GM19239 (cell line): ENCODE results near the gene PMP22.

Experiments
- DNase-seq: peaks from one replicate; pipeline ENCODE4 v3.0.0; 2011; ENCODE audit warnings: low spot score; ENCODE audit not compliant: insufficient read length
- FAIRE-seq: peaks from 2 replicates; lab custom pipeline; 2011; peaks lifted over from hg19 to GRCh38; lab: Jason Lieb, UNC

Gene PMP22

DNA sequence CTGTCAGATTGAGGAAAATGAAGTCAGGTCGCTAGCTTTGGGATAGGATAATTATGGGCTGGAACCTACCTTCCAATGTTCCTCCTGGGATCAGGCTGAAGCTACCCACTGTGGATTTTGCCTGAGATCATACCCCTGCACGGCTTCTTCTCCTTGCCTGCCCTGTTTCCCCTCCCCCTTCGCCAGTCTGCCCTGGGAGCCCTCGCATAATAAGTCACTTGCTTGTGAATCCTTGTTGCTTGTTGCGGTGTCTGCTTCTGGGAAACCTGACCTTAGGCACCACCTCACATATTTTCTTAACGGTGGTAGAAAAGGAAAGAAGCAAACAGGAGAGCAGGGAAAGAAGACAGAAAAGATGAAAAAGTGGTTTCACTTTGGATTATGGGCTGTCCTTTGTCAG lies 13.3 kb upstream of the PMP22 start:
- FAIRE-seq (no peak), DNase-seq (no peak)

DNA sequence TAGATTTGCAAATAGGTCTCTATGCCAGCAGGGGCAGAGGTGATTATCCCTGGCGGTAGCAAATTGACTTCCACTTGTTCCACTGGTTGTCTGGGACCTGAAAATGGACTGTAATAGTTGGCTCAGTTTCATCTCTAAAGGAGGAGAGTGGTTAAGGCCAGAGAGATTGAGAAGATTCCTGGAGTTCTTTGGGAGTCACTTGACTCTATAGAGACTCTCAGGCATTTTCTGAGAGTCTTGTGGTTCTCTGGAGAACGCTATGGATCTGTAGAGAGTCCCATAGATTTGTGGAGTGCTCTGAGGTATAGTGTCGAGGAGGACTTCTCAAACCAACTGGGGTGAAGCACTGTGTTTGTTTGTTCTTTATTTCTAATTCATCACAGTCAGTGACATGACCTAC lies 8.9 kb upstream of the PMP22 start:
- DNase-seq (no peak), FAIRE-seq (no peak)

DNA sequence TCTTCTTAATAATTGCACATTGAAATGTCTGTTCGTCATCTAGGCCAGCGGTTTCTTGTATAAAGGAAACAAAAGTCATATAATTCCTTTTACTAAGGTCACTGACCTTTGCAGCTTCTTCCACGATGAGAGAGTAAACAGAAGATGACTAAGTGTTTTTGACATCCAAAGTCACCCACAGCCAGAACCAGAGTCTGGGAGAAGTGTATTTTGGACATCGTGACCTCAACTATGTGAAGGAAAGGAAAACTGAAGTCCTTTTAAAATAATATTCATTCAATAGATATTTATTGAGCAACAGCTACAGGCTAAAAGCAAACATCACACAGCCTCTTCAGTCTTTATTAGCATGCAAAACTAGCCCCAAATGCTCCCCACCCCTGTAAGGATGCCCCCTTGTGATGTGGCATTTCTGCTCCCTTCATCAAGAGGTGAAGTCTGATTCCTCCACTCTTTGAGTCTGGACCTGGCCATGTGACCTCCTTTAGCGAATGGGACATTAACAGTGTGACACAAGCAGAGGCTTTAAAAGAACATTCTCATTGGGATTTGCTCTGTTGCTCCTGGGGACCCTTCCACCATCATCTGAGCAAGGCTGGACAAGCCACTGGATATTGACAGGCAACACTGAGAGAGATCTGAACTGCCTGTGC lies 8.1 kb upstream of the PMP22 start:
- no peak for FAIRE-seq

DNA sequence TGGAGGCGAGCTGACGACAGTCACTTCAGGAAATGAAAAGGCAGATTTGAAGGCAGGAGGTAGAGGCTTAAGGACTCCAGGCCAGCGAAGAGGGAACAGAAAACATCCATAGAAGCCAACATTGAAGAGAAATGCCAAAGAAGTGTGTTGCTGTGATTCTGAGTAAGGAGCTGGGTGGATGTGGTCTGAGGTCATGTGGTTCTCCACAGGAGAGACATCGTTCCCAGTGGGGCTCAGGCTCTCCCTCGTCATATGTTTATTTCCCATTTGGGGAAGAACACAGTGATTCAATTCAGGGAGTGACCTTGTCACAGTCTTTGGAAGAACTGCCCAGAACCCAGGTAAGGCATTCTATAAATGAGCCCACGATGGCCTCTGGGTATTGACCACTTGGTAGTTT lies 6.6 kb upstream of the PMP22 start:
- FAIRE-seq (no peak), DNase-seq (no peak)

More for the DNA sequence above, 8.1 kb upstream of the PMP22 start:
- no peak for DNase-seq

DNA sequence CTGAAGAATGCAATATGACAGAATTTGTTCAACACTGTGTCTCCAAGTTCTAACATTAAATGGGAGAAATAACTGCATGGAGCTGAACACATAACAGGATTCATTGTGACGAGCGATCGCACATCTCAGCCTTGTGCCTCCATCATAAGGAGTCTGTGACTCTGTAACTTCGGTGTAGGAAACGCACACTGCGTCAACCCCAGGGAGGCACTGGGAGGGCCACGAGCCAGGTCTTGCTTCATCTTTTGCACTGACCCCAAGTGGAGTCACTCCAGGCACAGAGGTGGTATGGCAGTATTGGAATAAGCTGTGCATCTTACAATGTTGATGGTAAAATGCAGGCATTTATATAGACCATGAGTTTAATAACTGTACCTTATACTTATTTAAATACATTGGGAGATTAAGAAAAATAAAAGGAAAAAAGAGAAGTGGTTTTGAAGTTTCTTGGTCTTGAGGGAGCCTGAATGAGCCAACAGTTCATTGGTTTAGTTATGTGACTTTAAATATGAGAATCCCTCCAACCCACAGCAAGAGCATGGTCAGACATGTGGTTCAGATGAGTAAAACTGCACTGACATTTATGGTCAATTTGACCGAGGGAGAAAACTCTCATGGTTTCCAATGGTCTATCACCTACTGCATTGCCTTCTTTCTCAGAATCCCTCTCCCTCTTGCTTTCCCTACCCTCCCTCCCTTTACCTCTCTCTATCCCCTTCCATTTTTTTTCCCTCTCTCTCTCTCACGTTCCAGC lies 5.7 kb upstream of the PMP22 start:
- DNase-seq (no peak), FAIRE-seq (no peak)

DNA sequence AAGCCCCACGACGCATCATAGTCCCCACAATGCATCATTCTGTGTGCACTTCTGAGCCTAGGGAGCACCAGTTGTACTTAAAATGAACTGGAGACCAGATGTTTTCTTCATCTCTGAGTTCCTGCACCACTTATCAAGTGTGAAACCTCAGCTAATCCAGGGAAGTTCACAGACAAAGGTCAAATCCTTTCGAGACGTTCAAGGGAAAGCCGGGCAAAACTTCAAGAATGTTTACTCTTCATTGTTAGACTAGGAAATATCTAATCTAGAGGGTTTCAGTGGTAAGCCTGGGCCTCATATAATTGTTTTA lies 4.6 kb upstream of the PMP22 start:
- DNase-seq: no peak
- no peak for FAIRE-seq

DNA sequence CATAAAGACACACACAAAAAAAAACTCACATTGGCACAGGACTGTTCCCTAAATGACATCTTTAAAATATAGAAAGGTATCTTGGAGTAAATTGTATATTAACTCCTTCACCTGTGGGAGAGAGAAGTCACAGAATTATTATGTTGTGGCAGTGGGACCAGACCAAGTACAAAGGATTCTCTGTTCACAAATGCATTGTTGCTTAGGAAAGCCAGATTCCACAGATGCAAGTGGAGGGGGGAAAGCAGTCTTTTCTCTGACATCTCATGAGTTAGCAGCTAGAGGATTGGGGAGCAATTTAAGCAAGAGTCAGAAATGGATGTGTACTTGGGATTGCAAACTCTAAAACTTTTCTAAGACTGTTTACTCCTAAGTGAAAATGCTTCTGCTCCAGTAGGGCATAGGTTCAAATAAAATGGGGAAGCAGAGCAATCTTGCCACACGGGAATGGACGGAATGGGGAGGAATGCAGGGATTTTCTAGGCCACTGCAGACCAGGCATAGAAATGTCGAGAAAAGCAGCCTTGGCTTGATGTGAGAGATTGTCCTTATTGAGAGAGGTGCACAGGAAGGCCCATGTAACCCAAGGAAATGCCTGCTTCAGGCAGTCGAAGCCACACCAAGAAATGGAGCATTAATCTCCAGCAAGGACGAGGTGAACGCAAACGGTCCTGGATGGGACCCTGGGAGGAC lies 4.1 kb upstream of the PMP22 start:
- FAIRE-seq (no peak), DNase-seq (no peak)

DNA sequence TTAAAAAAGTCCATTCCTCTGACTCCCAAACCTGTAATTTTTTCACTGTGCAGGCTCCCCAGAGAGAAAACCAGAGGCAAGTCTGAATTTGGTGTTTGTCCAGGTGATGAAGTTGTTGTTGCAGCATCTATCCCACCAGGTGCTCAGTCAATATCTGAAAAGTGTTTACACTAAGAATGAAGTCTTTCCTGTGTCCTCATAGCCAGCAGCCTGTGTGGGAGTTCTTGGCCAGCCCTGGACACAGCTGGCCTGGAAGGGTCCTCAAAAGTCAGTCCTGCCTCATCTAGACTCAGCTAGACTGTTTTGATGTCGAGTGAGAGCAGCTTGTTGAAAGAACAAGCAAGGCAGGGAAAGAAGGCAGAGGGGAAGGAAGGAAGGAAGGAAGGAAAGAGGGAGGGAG lies 3.3 kb upstream of the PMP22 start:
- DNase-seq: no peak
- no peak for FAIRE-seq

DNA sequence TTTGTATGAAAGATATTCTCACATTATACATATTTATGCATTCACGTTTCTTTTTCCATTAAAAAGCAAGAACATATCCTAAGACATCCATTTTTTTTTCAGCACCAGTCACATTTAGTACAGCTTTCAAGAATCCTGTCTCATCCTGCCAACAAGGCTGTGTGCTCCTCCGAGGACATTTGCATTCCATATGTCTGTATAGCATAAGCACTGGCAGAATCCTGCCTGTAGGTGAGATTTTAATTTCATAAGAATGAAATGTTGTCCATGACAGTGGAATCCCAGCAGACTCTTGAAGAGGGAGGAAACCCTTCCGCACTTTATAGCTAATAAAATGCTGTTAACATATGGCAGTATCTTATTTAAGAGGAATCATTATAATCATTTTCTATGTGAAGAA lies 2.9 kb upstream of the PMP22 start:
- no peak for DNase-seq
- no peak for FAIRE-seq

DNA sequence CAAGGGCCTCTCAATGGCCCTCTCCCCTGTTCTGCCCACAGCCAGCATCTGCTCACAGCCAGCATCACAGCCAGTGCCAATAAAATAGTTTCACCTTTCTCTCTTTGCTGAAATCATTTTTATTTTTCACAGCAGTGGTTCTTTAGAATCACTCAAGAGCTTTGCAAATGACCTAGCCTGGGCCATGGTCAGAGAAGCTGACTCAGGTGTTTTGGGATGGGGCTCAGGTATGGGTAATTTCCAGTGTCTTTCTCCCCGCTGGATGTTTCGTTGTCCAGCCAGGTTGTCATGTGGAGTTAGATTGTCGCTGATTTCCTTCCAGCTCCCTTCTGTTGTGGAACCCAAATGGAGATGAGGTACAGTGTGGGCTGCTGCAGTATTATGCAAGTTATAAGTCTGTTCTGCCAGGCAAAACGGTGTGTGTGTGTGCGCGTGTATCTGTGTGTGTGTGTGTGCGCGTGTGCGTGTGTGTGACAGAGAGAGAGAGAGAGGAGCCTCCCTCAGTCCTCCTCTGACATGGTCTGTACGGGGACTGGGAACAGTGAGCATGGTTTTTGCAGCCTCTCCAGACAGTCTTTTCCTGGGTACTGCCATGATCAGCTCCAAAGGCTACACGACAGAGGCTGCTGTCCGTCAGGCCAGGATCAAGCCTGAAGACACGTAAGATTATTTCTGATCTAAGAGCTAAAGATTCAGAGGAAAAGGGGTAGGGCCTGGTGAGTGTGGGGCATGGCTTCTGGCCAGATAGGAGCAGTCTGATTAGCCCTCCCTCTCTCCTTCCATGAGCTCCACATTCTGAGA lies 1.4 kb upstream of the PMP22 start:
- no peak for FAIRE-seq
- DNase-seq: no peak

DNA sequence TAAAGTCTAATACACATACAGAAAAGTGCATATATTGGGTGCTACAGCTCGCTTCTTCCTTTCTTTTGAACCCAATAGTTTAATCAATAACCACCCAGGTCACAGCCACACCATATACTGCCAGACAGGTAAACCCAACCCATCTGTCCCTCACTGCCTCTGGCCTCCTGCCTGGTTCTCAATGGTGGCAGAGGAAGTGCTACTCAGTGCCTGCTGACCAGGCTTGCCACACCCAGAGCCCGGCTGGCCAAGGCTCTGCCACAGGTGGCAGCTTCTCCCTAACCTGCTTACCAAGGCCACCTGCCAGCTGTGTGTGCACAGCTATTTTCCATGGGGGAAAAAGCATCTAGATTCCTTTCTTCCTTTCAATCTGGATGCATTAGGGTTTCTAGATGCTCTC lies 584 bp downstream of the PMP22 start:
- DNase-seq: no peak
- no peak for FAIRE-seq

DNA sequence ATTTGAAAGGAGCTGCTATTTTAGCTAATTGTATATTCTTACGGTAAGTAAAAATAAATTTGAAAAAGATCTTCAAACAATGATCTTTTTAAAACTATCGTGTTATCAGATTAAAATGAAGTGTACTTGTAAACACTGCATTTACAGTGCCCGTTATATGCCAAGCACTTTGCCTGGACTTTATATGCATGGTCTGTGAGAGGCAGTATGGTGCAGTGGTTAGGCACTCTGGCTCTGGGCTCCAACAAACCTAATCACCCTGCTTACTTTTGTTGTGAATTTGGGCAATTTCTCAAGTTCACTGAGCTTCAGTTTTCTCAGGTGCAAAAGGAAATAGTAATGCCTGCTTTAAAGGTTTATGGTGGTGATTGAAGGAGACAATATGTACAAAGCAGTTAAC lies 1.4 kb downstream of the PMP22 start:
- DNase-seq (no peak), FAIRE-seq (no peak)

DNA sequence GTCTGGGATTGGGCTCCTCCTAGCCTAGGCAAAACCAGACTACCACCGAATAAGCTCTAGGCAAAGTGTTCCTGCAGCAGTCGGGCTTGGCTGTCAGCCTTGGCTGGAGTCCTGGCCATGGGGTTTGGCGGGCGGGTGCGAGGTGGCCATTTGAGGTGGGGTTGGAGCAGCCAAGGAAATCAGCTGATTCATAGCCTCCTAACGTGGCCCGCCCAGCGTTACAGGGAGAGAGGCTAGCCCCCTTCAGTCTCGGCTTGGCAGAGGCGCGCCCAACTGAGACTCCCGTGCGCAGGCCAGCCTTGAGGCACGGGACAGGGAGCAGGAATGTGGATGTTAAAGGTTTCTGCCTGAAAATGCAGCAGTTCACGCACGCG lies 1.9 kb downstream of the PMP22 start:
- DNase-seq (no peak), FAIRE-seq (no peak)

DNA sequence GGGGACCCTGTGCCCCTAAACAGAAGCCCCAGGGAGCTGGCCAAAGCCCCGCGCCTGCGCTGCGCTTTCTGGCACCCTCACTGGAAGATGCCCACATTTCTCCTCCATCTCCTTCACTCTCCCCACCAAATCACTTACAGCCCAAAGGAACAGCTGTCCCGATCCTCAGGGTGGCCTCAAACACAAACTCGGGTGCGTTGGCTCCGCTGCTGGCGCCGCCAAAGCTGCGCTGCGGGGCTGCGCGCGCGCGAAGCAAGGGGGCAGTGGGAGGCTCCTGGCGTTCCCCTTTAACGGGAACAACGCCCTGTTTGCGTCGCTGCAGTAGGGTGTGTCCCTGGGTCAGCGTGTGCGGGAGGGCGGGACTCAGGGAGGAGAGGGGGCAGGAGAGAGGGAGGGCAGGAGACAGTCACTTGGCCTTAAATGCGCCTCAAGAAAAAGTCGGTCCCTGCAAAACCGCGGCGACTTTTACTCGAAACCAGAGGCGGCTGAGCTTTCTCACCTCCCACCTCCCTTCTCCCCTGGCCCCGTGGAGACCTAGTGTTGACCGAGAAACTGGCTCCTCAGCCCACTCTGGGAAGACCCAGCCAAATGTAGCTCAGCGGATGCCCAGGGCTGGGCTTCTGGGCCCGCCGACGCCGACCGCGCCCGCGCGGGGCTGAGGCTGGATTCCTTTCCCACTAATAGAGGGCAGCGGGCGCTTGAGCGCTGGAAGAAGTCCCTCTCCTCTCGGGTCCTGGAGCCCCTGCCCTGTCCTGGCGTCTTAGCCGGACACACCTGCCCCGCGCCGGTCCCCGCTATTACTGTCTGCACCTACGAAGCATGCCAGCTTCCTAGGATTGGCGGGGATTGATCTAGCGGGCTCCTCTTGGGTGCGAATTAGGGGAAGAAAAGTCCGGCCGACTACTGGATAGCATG lies 2.6 kb downstream of the PMP22 start:
- FAIRE-seq (no peak), DNase-seq (no peak)

DNA sequence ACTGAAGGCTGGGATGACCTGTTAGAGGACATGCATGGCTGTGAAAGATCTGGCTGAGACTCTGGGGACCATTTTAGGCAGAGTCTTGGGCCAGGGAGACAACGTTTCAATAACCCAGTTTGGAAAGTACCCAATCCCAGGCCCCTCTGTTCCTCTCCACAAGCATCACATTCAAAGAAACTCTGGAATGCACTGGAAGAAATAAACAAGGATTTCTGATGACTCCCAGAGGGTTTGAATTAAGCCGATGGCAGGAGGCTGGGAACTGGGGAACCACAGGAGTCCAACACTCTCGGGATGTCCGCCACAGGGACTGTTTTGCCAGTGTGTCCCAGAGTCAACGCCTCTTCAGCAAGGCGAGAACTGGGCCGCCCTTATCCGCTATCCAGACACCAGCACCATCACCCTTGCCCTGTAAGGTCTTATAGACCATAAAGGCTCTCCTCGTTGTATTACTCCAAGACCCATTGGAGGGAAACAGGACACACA lies 3.3 kb downstream of the PMP22 start:
- FAIRE-seq: no peak

DNA sequence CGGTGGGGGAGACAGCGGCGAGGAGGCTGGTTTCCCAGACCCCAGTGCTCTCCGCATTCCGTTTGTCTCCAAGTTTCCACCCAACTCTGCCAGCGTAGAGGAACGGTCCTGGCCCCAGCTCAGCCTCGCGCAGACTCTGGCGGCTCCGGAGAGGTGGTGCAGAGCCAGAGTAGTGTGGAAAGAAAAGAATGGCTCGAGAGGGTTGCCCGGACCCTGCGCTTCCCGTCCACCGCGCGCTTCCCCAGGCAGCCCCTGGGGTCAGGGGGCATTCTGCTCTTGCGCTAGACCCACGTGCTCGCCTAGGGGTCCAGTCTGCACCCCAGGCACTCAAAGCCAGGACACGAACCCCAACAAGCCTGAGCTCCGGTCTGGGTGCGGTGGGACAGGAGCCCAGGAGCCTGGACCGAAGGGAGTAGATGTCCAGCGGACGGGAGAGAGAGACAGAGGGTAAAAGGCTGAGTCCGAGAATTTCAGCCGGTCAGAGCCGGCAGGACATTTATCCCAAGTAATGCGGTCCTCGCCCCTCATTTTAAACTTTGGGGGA lies 3.8 kb downstream of the PMP22 start:
- FAIRE-seq (no peak), DNase-seq (no peak)

More for the DNA sequence above, 3.3 kb downstream of the PMP22 start:
- no peak for DNase-seq

DNA sequence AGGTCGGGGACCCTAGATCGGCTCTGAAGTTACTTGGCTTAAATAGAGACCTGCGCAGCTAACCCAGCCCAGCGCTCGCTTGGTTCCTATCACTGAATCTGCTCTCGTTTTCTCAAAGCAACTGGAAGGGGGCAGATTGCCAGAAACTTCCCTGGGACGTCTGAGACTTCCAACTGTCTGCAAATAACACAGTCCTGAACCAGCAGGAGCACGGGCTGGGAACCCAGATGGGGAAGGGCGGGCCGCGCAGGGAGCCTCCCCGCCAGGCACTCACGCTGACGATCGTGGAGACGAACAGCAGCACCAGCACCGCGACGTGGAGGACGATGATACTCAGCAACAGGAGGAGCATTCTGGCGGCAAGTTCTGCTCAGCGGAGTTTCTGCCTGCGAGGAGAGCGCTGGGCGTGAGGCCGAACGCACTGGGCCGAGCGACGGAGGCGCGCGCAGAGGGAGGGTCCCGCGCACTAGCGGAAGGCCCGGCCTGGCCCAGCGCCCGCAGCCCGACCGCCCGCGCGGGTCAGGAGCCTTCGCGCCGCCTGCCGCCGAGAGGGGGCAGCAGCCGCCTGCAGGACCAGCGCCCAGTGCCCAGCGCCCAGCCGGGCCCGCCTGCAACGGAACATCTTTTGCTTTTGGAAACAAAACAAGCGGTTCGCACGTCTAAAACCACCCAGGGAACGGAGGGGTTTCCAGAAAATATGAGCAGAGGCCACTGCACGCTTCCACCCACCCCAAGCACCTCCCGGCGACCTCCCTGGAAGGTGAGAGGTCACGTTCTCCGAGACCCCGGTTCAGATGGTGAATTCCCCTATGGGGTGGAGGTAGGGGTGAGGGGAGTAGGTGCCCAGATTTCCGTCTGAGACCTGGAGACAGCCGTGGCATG lies 4.5 kb downstream of the PMP22 start:
- DNase-seq: peak; percentile 43
- FAIRE-seq: no peak

DNA sequence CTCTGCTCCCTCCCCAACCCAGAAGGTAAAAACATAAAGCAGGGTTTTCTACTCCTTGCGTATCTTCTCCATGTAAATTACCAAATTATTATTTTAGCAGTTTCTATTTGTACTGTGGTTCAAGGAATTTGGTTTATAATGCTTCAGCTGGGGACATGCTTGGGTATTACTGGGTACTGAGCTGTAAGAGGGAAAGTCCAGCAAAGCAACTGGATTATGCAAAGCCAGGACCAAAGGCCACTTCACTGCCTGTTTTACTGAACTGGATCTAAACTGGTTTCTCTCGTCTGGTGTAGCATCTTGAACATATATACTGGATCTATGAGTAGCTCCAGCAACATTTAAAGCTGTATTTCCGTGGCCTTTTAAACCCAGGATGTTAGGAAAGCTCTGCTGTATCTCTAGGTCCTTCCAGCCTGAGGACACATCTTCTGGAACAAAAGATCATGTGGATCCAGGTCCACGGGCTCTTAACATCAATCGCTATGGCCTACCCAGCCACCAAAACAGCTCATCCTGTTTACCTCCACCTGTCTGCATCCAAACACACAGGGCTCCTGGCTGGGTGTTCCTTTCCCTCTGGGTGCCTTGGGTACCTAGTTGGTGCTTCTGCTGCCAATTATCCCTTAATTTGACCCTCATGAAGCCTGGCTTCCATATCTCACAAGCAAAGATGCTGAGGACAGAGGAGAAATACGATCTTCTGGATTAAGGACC lies 7.2 kb downstream of the PMP22 start:
- FAIRE-seq (no peak), DNase-seq (no peak)
